Keratinocyte (primary cell): ENCODE measurements around the gene PTK7.

Source experiments
- EZH2 ChIP-seq: IDR thresholded peaks from one replicate; pipeline ENCODE4 v1.6.1; 2012; ENCODE audit warnings: inconsistent platforms, mild to moderate bottlenecking, low read length, moderate library complexity
- TF ChIP-seq, protein P1 (sequence below), 3 experiments: IDR thresholded peaks in 1 of 3; conservative IDR thresholded peaks in 1 of 3; optimal IDR thresholded peaks in 1 of 3; 2 replicates in 2 of 3; 3 replicates in 1 of 3; pipeline versions ENCODE3 to v1.5.1; 2011; ENCODE audit warnings: low read length in 3 of 3, mild to moderate bottlenecking in 3 of 3, moderate library complexity in 2 of 3, control low read depth in 1 of 3, inconsistent platforms in 1 of 3; ENCODE audit not compliant: insufficient read depth in 2 of 3; ENCODE audit errors: extremely low read depth in 1 of 3

DNA sequence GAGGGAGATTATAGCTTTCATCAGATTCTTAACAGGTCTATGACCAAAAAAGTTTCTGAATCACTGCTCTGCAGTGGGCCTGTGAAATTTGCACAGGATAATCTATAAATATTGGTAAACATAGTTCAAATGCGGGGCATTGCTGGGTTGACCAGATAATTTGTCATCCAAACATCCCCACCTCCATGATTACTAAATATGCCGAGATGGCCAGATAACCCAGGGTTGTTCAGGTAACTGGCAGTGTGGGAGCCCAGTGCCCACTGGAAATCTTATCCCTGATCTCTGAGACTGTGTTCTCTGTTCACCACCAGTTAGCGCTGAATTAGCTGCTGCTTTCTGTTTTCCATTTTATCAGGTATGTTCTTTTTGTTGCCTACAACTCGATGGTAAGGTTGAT, 21.4 kb downstream of the PTK7 start:
- TF ChIP-seq, protein P1, sequence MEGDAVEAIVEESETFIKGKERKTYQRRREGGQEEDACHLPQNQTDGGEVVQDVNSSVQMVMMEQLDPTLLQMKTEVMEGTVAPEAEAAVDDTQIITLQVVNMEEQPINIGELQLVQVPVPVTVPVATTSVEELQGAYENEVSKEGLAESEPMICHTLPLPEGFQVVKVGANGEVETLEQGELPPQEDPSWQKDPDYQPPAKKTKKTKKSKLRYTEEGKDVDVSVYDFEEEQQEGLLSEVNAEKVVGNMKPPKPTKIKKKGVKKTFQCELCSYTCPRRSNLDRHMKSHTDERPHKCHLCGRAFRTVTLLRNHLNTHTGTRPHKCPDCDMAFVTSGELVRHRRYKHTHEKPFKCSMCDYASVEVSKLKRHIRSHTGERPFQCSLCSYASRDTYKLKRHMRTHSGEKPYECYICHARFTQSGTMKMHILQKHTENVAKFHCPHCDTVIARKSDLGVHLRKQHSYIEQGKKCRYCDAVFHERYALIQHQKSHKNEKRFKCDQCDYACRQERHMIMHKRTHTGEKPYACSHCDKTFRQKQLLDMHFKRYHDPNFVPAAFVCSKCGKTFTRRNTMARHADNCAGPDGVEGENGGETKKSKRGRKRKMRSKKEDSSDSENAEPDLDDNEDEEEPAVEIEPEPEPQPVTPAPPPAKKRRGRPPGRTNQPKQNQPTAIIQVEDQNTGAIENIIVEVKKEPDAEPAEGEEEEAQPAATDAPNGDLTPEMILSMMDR (optimal IDR thresholded peaks at IDR 0.05 in 1 of 3, IDR thresholded peaks at IDR 0.05 in 1 of 3, conservative IDR thresholded peaks at IDR 0.05 in 1 of 3; ENCODE audit: extremely low read depth in 1 of 3, insufficient read depth in 2 of 3, low read length in 3 of 3): no peak
- no peak for TF ChIP-seq EZH2
